ENCODE data around the gene UXT.

- TF ChIP-seq CTCF (IDR thresholded peaks at IDR 0.05) (no peak), POLR2AphosphoS5 (IDR thresholded peaks at IDR 0.05) (no peak), POLR2A (IDR thresholded peaks at IDR 0.05) (no peak)
Measured at GRCh38 chrX:47661539-47661938, 2.6 kb upstream of the UXT start.
